Measurements from ENCODE around the gene AFF3.

AFF3 gene

GRCh38 chr2:100064165-100064564 is 78.2 kb downstream of the AFF3 start:
- no peak for TF ChIP-seq EZH2 (IDR thresholded peaks at IDR 0.05; ENCODE audit: borderline replicate concordance, low read length)
- no peak for TF ChIP-seq CTCF (IDR thresholded peaks at IDR 0.05; ENCODE audit: low read length)
- Histone ChIP-seq H2AFZ (ENCODE audit: low read length) (no peak overlapping the region), H3K79me2 (ENCODE audit: insufficient read depth, low read length) (peaks cover 61% of the 10 kb centered on the region), H4K20me1 (ENCODE audit: insufficient read depth, low read length) (no peaks in the 10 kb centered on the region), H3K27me3 (ENCODE audit: insufficient read depth, low read length) (no peaks in the 10 kb centered on the region), H3K4me1 (ENCODE audit: insufficient read depth, low read length, severe bottlenecking) (peaks cover 9% of the 10 kb centered on the region), H3K4me3 (ENCODE audit: low read depth, low read length, poor library complexity, severe bottlenecking) (no peak overlapping the region), H3F3A (ENCODE audit: insufficient read depth, low read length) (no peaks in the 10 kb centered on the region), H3K9me2 (ENCODE audit: low read depth, low read length) (no peaks in the 10 kb centered on the region), H3K9ac (ENCODE audit: low read length) (no peak overlapping the region), H3K27ac (ENCODE audit: low read depth, low read length, poor library complexity, severe bottlenecking) (no peak overlapping the region), H3K4me2 (ENCODE audit: low read length) (no peak overlapping the region), H3K9me3 (ENCODE audit: low read length) (no peaks in the 10 kb centered on the region), H3K36me3 (ENCODE audit: insufficient read depth, low read length) (peaks cover 97% of the 10 kb centered on the region)

GRCh38 chr2:100063459-100063953 is 78.9 kb downstream of the AFF3 start:
- no peak for TF ChIP-seq CTCF (IDR thresholded peaks at IDR 0.05; ENCODE audit: low read length)
- no peak for TF ChIP-seq EZH2 (IDR thresholded peaks at IDR 0.05; ENCODE audit: borderline replicate concordance, low read length)
- H3K9me3 ChIP-seq (ENCODE audit: low read length) = no peaks in the 10 kb centered on the region

GRCh38 chr2:100062336-100062735 is 80.1 kb downstream of the AFF3 start:
- Histone ChIP-seq H3K4me3 (ENCODE audit: low read depth, low read length, poor library complexity, severe bottlenecking) (no peak overlapping the region), H3K4me2 (ENCODE audit: low read length) (no peak overlapping the region), H3K4me1 (ENCODE audit: insufficient read depth, low read length, severe bottlenecking) (peaks cover 9% of the 10 kb centered on the region), H3K9ac (ENCODE audit: low read length) (no peak overlapping the region), H3K36me3 (ENCODE audit: insufficient read depth, low read length) (peaks cover 93% of the 10 kb centered on the region), H3K9me2 (ENCODE audit: low read depth, low read length) (no peaks in the 10 kb centered on the region), H3K9me3 (ENCODE audit: low read length) (no peaks in the 10 kb centered on the region), H3K79me2 (ENCODE audit: insufficient read depth, low read length) (peaks cover 57% of the 10 kb centered on the region), H3F3A (ENCODE audit: insufficient read depth, low read length) (no peaks in the 10 kb centered on the region), H3K27ac (ENCODE audit: low read depth, low read length, poor library complexity, severe bottlenecking) (peak overlapping the region; percentile 2), H3K27me3 (ENCODE audit: insufficient read depth, low read length) (no peaks in the 10 kb centered on the region), H2AFZ (ENCODE audit: low read length) (no peak overlapping the region), H4K20me1 (ENCODE audit: insufficient read depth, low read length) (no peaks in the 10 kb centered on the region)
- no peak for TF ChIP-seq EZH2 (IDR thresholded peaks at IDR 0.05; ENCODE audit: borderline replicate concordance, low read length)
- no peak for TF ChIP-seq CTCF (IDR thresholded peaks at IDR 0.05; ENCODE audit: low read length)

More at GRCh38 chr2:100063459-100063953, 78.9 kb downstream of the AFF3 start:
- Histone ChIP-seq H3K27ac (ENCODE audit: low read depth, low read length, poor library complexity, severe bottlenecking) (no peak overlapping the region), H3K4me1 (ENCODE audit: insufficient read depth, low read length, severe bottlenecking) (peaks cover 9% of the 10 kb centered on the region), H2AFZ (ENCODE audit: low read length) (no peak overlapping the region), H3K79me2 (ENCODE audit: insufficient read depth, low read length) (peaks cover 63% of the 10 kb centered on the region), H3K9me2 (ENCODE audit: low read depth, low read length) (no peaks in the 10 kb centered on the region), H3K4me2 (ENCODE audit: low read length) (no peak overlapping the region), H3K36me3 (ENCODE audit: insufficient read depth, low read length) (peaks cover 95% of the 10 kb centered on the region), H3K4me3 (ENCODE audit: low read depth, low read length, poor library complexity, severe bottlenecking) (no peak overlapping the region), H3K9ac (ENCODE audit: low read length) (no peak overlapping the region), H4K20me1 (ENCODE audit: insufficient read depth, low read length) (no peaks in the 10 kb centered on the region), H3F3A (ENCODE audit: insufficient read depth, low read length) (no peaks in the 10 kb centered on the region), H3K27me3 (ENCODE audit: insufficient read depth, low read length) (no peaks in the 10 kb centered on the region)

Measured in OCI-LY1 (cell line).